Tibial artery (tissue), 4 donors: ENCODE measurements around the gene DNAI7.

Experiments used
- DNase-seq, 2 donors: peaks; one replicate each; pipeline ENCODE4 v3.0.0-alpha.2; 2019
- H3K27ac ChIP-seq, 2 donors: fragments of 200-600 bp; sonication (generic) in 1 of 2; 1 replicate in 1 of 2; 2 replicates in 1 of 2; pipeline ENCODE4 v1.5.1; 2018 to 2019; ENCODE audit warnings: mild to moderate bottlenecking in 1 of 2
- H3K27me3 ChIP-seq, 2 donors: fragments of 200-600 bp; sonication (generic) in 1 of 2; one replicate each; pipeline versions ENCODE4 v1.5.1 to v1.6.0; 2016 to 2019
- H3K36me3 ChIP-seq, 3 donors: fragments of 200-600 bp; sonication (generic) in 2 of 3; one replicate each; pipeline ENCODE4 v1.5.1; 2016 to 2019; ENCODE audit warnings: mild to moderate bottlenecking in 2 of 3
- H3K4me1 ChIP-seq, 4 donors: fragments of 200-600 bp; sonication (generic) in 2 of 4; 1 replicate in 3 of 4; 2 replicates in 1 of 4; pipeline ENCODE4 v1.5.1; 2016 to 2019
- H3K4me3 ChIP-seq, 2 donors: fragments of 200-600 bp; sonication (generic) in 1 of 2; 1 replicate in 1 of 2; 2 replicates in 1 of 2; pipeline ENCODE4 v1.5.1; 2018 to 2019; ENCODE audit warnings: mild to moderate bottlenecking in 2 of 2
- H3K9me3 ChIP-seq, 3 donors: fragments of 200-600 bp; sonication (generic) in 1 of 3; one replicate each; pipeline ENCODE4 v1.5.1; 2016 to 2019
- CTCF ChIP-seq, 2 experiments: fragments of 200-600 bp in 1 of 2; fragments of 450-650 bp in 1 of 2; IDR thresholded peaks; one replicate each; pipeline ENCODE4 v1.5.1; 2017 to 2019; ENCODE audit warnings: antibody characterized with exemption in 2 of 2, mild to moderate bottlenecking in 1 of 2, moderate library complexity in 1 of 2
- intact Hi-C: fragments of 100-400 bp; cut with DNase I; formaldehyde crosslinking; loops from one replicate; pipeline ENCODE4 v1.15.0; 2023; ENCODE audit warnings: low total_unique reads

The DNAI7 gene

GRCh38 chr12:25101092-25101445 lies 93.9 kb downstream of the DNAI7 start:
- H3K27ac ChIP-seq = no peak overlapping the region
- H3K4me3 ChIP-seq = no peak overlapping the region
- TF ChIP-seq CTCF (IDR thresholded peaks at IDR 0.05) = no peak
- H3K4me1 ChIP-seq = no peaks in the 10 kb centered on the region
- H3K9me3 ChIP-seq = no peaks in the 10 kb centered on the region
- H3K27me3 ChIP-seq = no peaks in the 10 kb centered on the region
- H3K36me3 ChIP-seq = no peaks in the 10 kb centered on the region
- no peak for DNase-seq
- intact Hi-C loops = no loop called here

- no peaks in the 10 kb centered on the region for H3K4me1 ChIP-seq
- intact Hi-C loops = no loop called here
- H3K27ac ChIP-seq = no peak overlapping the region
- TF ChIP-seq CTCF (IDR thresholded peaks at IDR 0.05) = no peak
- DNase-seq = no peak
- H3K4me3 ChIP-seq = no peak overlapping the region
- no peaks in the 10 kb centered on the region for H3K27me3 ChIP-seq
- H3K9me3 ChIP-seq = no peaks in the 10 kb centered on the region
- H3K36me3 ChIP-seq = no peaks in the 10 kb centered on the region
Measured at GRCh38 chr12:25100194-25101091, 94.5 kb downstream of the DNAI7 start.

GRCh38 chr12:25099010-25099409 lies 96.0 kb downstream of the DNAI7 start:
- Histone ChIP-seq H3K4me3 (no peak overlapping the region), H3K36me3 (no peaks in the 10 kb centered on the region), H3K4me1 (no peaks in the 10 kb centered on the region), H3K27ac (no peak overlapping the region), H3K9me3 (peaks cover 0 to 6% (median 0%) of the 10 kb centered on the region in 3 donors), H3K27me3 (no peaks in the 10 kb centered on the region)
- intact Hi-C loops = no loop called here
- DNase-seq = no peak
- no peak for TF ChIP-seq CTCF (IDR thresholded peaks at IDR 0.05)

DNA sequence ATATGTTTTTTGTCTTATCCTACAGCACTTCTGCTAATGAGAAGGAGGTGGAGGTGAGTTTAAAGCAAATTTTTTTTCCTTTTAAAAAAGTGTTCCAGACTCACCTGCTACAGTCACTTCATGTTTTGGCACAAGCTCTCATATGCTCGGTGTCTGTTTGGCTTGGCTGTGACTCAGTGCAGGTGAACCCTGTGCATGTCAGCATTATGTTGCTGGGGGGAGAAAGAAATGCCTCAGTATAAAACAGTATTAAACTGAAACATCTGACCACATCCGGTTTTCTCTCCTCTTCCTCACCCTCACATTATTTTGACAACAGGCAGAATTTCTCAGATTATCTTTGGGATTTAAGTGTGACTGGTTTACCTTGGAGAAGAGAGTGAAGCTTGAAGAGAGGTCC lies 105.2 kb downstream of the DNAI7 start:
- H3K27ac ChIP-seq = no peak overlapping the region
- H3K4me1 ChIP-seq = no peaks in the 10 kb centered on the region
- DNase-seq = no peak
- TF ChIP-seq CTCF (IDR thresholded peaks at IDR 0.05) = no peak
- peaks cover 0 to 7% (median 0%) of the 10 kb centered on the region in 3 donors for H3K9me3 ChIP-seq
- no peaks in the 10 kb centered on the region for H3K27me3 ChIP-seq
- no peak overlapping the region for H3K4me3 ChIP-seq
- H3K36me3 ChIP-seq = no peaks in the 10 kb centered on the region
- intact Hi-C loops = no loop called here

DNA sequence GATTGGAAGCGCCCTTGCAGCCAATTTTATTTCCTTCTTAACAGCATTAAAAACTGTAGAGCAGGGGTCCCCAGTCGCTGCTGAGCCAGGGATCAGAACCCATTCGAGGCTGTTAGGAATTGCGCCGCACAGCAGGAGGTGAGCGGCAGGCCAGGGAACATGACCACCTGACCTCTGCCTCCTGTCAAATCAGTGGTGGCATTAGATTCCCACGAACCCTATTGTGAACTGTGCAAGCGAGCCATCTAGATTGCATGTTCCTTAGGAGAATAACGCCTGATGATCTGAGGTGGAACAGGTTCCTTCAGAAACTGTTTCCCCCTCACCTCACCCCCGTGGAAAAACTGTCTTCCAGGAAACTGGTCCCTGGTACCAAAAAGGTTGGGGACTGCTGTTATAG lies 107.4 kb downstream of the DNAI7 start:
- Histone ChIP-seq H3K9me3 (no peaks in the 10 kb centered on the region), H3K27ac (no peak overlapping the region), H3K27me3 (no peaks in the 10 kb centered on the region), H3K4me1 (no peaks in the 10 kb centered on the region), H3K4me3 (no peak overlapping the region), H3K36me3 (no peaks in the 10 kb centered on the region)
- intact Hi-C loops = no loop called here
- no peak for TF ChIP-seq CTCF (IDR thresholded peaks at IDR 0.05)
- DNase-seq = no peak
